UCSD-AML1 (cell line): ENCODE data around the gene AKAP7.
"Not testable (repeated sequence)": the region's sequence is repeated elsewhere in the genome, so short reads cannot be mapped to it uniquely, and the experiment has no call there.

Experiments used
- DNase-seq: peaks from one replicate; lab custom pipeline; 2025; ENCODE audit not compliant: unreplicated experiment; lab: John Stamatoyannopoulos, UW

The AKAP7 gene

GRCh38 chr6:131135244-131136020, at the start of gene AKAP7:
AKAP7 (plus strand) TSS chr6:131135467; CDS start chr6:131135764, 297 bp downstream.
- peak; percentile 84 for DNase-seq

GRCh38 chr6:131090339-131090738, 44.9 kb upstream of the AKAP7 start:
- not testable (repeated sequence) for DNase-seq

- not testable (repeated sequence) for DNase-seq
These were observed 43.3 kb upstream of the AKAP7 start for GRCh38 chr6:131091944-131092343.

- DNase-seq: no peak
These were observed 41.9 kb upstream of the AKAP7 start for GRCh38 chr6:131093334-131093733.

- no peak for DNase-seq
These were observed 38.5 kb upstream of the AKAP7 start for GRCh38 chr6:131096786-131097185.

GRCh38 chr6:131101911-131102680, 33.2 kb upstream of the AKAP7 start:
- no peak for DNase-seq

- DNase-seq: no peak
These were observed 32.0 kb upstream of the AKAP7 start for GRCh38 chr6:131103296-131103695.

- no peak for DNase-seq
These were observed 31.4 kb upstream of the AKAP7 start for GRCh38 chr6:131103901-131104300.

- DNase-seq: no peak
These were observed 28.1 kb upstream of the AKAP7 start for GRCh38 chr6:131107151-131107550.

GRCh38 chr6:131112249-131112648, 23.0 kb upstream of the AKAP7 start:
- DNase-seq: no peak

GRCh38 chr6:131115651-131116050, 19.6 kb upstream of the AKAP7 start:
- DNase-seq: no peak

GRCh38 chr6:131116321-131116720, 18.9 kb upstream of the AKAP7 start:
- DNase-seq: no peak

GRCh38 chr6:131116755-131117360, 18.4 kb upstream of the AKAP7 start:
- no peak for DNase-seq

- DNase-seq: no peak
These were observed 17.4 kb upstream of the AKAP7 start for GRCh38 chr6:131117878-131118277.

- DNase-seq: no peak
These were observed 13.3 kb upstream of the AKAP7 start for GRCh38 chr6:131122007-131122406.

- no peak for DNase-seq
These were observed 12.8 kb upstream of the AKAP7 start for GRCh38 chr6:131122516-131122915.

GRCh38 chr6:131124336-131125071, 10.8 kb upstream of the AKAP7 start:
- no peak for DNase-seq

- DNase-seq: no peak
These were observed 9.8 kb upstream of the AKAP7 start for GRCh38 chr6:131125431-131125830.

- no peak for DNase-seq
These were observed 5.3 kb upstream of the AKAP7 start for GRCh38 chr6:131129689-131130553.

GRCh38 chr6:131130554-131130940, 4.7 kb upstream of the AKAP7 start:
- DNase-seq: no peak
